Osteoblast (primary cell): Measurements from ENCODE around the gene GLRX5. TPM values are rescaled to one million over a fixed set of nuclear protein-coding genes. Genes with fewer than 3 reads are reported as not detected.
"Not testable (repeated sequence)": the region's sequence is repeated elsewhere in the genome, so short reads cannot be mapped to it uniquely, and the experiment has no call there.

Experiments used
- DNase-seq: peaks from one replicate; pipeline ENCODE4 v3.0.0; 2011; ENCODE audit warnings: low spot score, mixed read lengths; ENCODE audit not compliant: insufficient read length; ENCODE audit errors: missing footprints
- H2AFZ ChIP-seq: 2 replicates; pipeline ENCODE4 v1.6.0; 2011; ENCODE audit warnings: mild to moderate bottlenecking, low read length
- H3K27ac ChIP-seq: 2 replicates; pipeline ENCODE4 v1.5.1; 2011; ENCODE audit warnings: mild to moderate bottlenecking, low read depth, low read length, moderate library complexity
- H3K27me3 ChIP-seq: 2 replicates; pipeline ENCODE4 v1.6.0; 2012; ENCODE audit warnings: mild to moderate bottlenecking, control low read depth, inconsistent platforms, low read length, moderate library complexity; ENCODE audit not compliant: insufficient read depth
- H3K36me3 ChIP-seq: 2 replicates; pipeline ENCODE4 v1.5.1; 2011; ENCODE audit warnings: mild to moderate bottlenecking, low read length, control low read depth, moderate library complexity; ENCODE audit not compliant: insufficient read depth
- H3K4me1 ChIP-seq: 2 replicates; pipeline ENCODE4 v1.5.1; 2011; ENCODE audit warnings: mild to moderate bottlenecking, low read length, control low read depth, moderate library complexity; ENCODE audit not compliant: insufficient read depth
- H3K4me2 ChIP-seq: 2 replicates; pipeline ENCODE4 v1.6.0; 2011; ENCODE audit warnings: mild to moderate bottlenecking, low read length; ENCODE audit not compliant: insufficient read depth
- H3K4me3 ChIP-seq: fragments of 200-600 bp; sonication (generic); 3 replicates; pipeline ENCODE4 v1.5.1; 2012; ENCODE audit warnings: mild to moderate bottlenecking, low read length, inconsistent platforms; ENCODE audit not compliant: insufficient read depth
- H3K79me2 ChIP-seq: 2 replicates; pipeline ENCODE4 v1.6.0; 2012; ENCODE audit warnings: mild to moderate bottlenecking, low read length, control low read depth, inconsistent platforms; ENCODE audit not compliant: insufficient read depth
- H3K9me3 ChIP-seq: 2 replicates; pipeline ENCODE4 v1.5.1; 2011; ENCODE audit warnings: low read depth, low read length, control low read depth
- H4K20me1 ChIP-seq: 2 replicates; pipeline ENCODE4 v1.6.0; 2012; ENCODE audit warnings: mild to moderate bottlenecking, low read length, control low read depth; ENCODE audit not compliant: insufficient read depth
- total RNA-seq: library from RNA; depleted of rRNA; stranded (reverse); fragments of >200 nt; gene quantifications from 2 replicates; pipeline ENCODE4 v1.2.3, GENCODE V29; 2012
- TF ChIP-seq, protein P1 (sequence below): IDR thresholded peaks from 2 replicates; pipeline ENCODE4 v1.5.1; 2011; ENCODE audit warnings: mild to moderate bottlenecking, low read depth, low read length, moderate library complexity; ENCODE audit errors: extremely low read depth

GLRX5 gene
- total RNA-seq, 1 donor = 19.9 TPM

DNA sequence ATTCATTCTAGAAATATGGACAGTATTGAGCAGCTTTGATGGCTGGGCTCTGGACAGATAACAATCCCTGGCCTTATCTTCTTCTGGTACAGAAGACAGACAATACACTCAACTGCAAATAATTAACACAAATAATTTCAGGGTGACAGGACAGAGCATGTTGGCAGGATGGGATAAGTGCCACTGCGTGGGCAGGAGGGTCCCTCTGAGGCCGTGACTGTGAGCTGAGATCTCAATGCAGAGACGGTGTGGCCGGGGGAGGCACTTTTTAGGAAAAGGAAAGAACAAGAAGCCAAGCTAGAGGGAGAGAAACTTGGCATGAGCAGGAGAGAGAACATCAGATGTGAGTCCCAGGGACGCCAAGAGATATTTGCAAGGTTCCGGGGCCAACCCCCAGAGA is 26.5 kb upstream of the GLRX5 start:
- Histone ChIP-seq H3K79me2 (peaks cover 31% of the 10 kb centered on the region), H3K4me2 (no peak overlapping the region), H3K27ac (no peak overlapping the region), H2AFZ (no peak overlapping the region), H3K4me1 (peaks cover 39% of the 10 kb centered on the region), H3K36me3 (no peaks in the 10 kb centered on the region), H3K27me3 (no peaks in the 10 kb centered on the region), H3K4me3 (no peak overlapping the region), H4K20me1 (no peaks in the 10 kb centered on the region), H3K9me3 (no peaks in the 10 kb centered on the region)
- TF ChIP-seq, protein P1, sequence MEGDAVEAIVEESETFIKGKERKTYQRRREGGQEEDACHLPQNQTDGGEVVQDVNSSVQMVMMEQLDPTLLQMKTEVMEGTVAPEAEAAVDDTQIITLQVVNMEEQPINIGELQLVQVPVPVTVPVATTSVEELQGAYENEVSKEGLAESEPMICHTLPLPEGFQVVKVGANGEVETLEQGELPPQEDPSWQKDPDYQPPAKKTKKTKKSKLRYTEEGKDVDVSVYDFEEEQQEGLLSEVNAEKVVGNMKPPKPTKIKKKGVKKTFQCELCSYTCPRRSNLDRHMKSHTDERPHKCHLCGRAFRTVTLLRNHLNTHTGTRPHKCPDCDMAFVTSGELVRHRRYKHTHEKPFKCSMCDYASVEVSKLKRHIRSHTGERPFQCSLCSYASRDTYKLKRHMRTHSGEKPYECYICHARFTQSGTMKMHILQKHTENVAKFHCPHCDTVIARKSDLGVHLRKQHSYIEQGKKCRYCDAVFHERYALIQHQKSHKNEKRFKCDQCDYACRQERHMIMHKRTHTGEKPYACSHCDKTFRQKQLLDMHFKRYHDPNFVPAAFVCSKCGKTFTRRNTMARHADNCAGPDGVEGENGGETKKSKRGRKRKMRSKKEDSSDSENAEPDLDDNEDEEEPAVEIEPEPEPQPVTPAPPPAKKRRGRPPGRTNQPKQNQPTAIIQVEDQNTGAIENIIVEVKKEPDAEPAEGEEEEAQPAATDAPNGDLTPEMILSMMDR = no peak
- DNase-seq = no peak

DNA sequence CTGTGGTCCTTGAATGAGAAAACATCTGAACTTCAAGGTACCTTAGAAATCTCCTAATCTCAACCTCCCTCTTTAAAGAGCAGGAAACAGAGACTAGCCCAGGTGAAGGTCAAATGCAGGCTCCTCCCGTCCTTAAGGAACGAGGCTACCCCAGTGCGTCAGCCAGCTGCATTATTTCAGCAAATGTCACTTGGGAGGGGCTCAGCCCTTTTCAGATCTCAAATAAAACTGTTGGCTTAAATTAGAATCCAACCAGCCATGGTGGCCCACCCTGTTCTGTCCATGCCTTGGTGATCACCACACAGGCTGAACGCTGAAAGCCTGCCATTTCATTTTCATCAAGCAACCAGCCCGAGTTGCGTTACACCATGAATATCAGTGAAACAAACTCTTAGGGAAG is 25.4 kb upstream of the GLRX5 start:
- Histone ChIP-seq H3K27ac (no peak overlapping the region), H3K36me3 (no peaks in the 10 kb centered on the region), H3K4me1 (peaks cover 29% of the 10 kb centered on the region), H2AFZ (no peak overlapping the region), H3K4me2 (no peak overlapping the region), H3K4me3 (no peak overlapping the region), H3K79me2 (peaks cover 37% of the 10 kb centered on the region), H3K27me3 (no peaks in the 10 kb centered on the region), H3K9me3 (no peaks in the 10 kb centered on the region), H4K20me1 (no peaks in the 10 kb centered on the region)
- TF ChIP-seq, protein P1 = no peak
- no peak for DNase-seq

DNA sequence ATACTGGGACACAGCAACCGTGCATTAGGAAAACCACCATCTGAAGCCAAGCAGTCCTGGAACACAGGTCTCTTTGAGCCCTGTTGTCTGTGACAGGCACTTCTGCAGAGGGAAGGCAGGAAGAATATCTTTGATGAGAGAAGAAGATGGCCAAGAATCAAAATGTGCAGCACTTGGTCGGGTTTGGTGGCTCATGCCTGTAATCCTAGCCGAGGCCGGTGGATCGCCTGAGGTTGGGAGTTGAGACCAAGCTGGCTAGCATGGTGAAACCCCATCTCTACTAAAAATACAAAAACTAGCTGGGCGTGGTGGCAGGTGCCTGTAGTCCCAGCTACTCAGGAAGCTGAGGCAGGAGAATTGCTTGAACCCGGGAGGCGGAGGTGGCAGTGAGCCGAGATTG is 24.5 kb upstream of the GLRX5 start:
- not testable (repeated sequence) for H2AFZ ChIP-seq, H3K4me3 ChIP-seq, H3K4me2 ChIP-seq, H3K36me3 ChIP-seq, H3K27me3 ChIP-seq, H4K20me1 ChIP-seq, H3K9me3 ChIP-seq, H3K27ac ChIP-seq, DNase-seq
- H3K79me2 ChIP-seq = peaks cover 45% of the 10 kb centered on the region
- H3K4me1 ChIP-seq = peaks cover 27% of the 10 kb centered on the region

DNA sequence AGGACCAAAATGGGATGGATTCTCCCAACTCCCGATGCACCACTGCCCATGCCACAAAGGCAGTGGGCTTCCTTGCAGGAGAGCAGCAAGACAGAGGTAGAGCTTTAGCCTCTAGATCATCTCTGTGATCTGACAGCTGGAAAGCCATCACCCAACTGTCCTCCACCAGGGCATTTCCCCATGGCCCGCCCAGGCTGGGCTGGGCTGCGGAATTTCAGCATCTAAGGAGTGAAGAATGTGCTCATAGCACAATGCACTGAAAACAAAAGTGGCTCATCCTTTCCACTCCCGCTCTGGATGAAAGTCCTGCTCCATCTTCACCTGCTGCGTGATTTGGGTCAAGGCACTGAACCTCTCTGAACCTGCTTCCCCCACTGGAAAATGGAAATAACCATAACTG is 24.0 kb upstream of the GLRX5 start:
- Histone ChIP-seq H3K4me2 (no peak overlapping the region), H3K27me3 (no peaks in the 10 kb centered on the region), H3K79me2 (peaks cover 48% of the 10 kb centered on the region), H3K9me3 (no peaks in the 10 kb centered on the region), H3K36me3 (no peaks in the 10 kb centered on the region), H3K4me3 (no peak overlapping the region), H3K27ac (no peak overlapping the region), H2AFZ (no peak overlapping the region), H4K20me1 (no peaks in the 10 kb centered on the region), H3K4me1 (peaks cover 32% of the 10 kb centered on the region)
- TF ChIP-seq, protein P1 = no peak
- DNase-seq = no peak
